Measurements from ENCODE around the gene AP1G2. TPM values are rescaled to one million over a fixed set of nuclear protein-coding genes. Genes with fewer than 3 reads are reported as not detected.

AP1G2 gene
- total and polyA plus RNA-seq, 2 of the 4 experiments (the other 2 are of a cell fraction), result 2.9 to 19.2 TPM

- dilution Hi-C loops (cut with HindIII; ENCODE audit: low sequenced_read_pairs, unreplicated experiment) (no loop called here), intact Hi-C loops (cut with micrococcal nuclease) (no loop called here), in situ Hi-C loops (cut with MboI; ENCODE audit: low sequenced_read_pairs) (no loop called here)
- Histone ChIP-seq H2BK20ac (ENCODE audit: low read depth, low read length) (no peak overlapping the region), H3K27me3 (ENCODE audit: control insufficient read depth, insufficient read depth, low read length) (peaks cover 14% of the 10 kb centered on the region; the same call in 1 of the 2 replicates), H3K18ac (ENCODE audit: low read depth, low read length) (no peak overlapping the region), H3K4me1 (ENCODE audit: control insufficient read depth, insufficient read depth, low read length) (peaks cover 2% of the 10 kb centered on the region; the same call in 1 of the 2 replicates), H2AK9ac (replicated peaks; ENCODE audit: low read depth, low read length, poor library complexity) (peak overlapping the region; percentile 83), H4K8ac (ENCODE audit: low read depth in 2 of 2, low read length in 2 of 2) (peak overlapping the region; percentile 97 to 98; a peak in 3 of 4 replicates), H3K4ac (ENCODE audit: low read depth, low read length) (peak overlapping the region; percentile 76), H3K4me3 (ENCODE audit: insufficient read depth, low read depth, low read length) (peak overlapping the region; percentile 63), H4K5ac (ENCODE audit: low read depth, low read length) (peak overlapping the region; percentile 23), H3K9ac (ENCODE audit: low read depth, low read length) (peak overlapping the region; percentile 22; the same call in 1 of the 2 replicates), H4K91ac (ENCODE audit: insufficient read depth, low read depth, low read length) (no peak overlapping the region), H3K27ac (ENCODE audit: insufficient read depth, low read length) (no peak overlapping the region), H3K14ac (replicated peaks; ENCODE audit: low read depth, low read length) (peak overlapping the region; percentile 68; the same call in 1 of the 2 replicates), H3K56ac (ENCODE audit: extremely low read depth, insufficient read depth, low read length) (no peak overlapping the region), H3K9me1 (ENCODE audit: insufficient read depth, low read length) (peaks cover 10% of the 10 kb centered on the region; the same call in 1 of the 2 replicates), H4K20me1 (ENCODE audit: insufficient read depth, low read length) (no peaks in the 10 kb centered on the region), H2BK120ac (ENCODE audit: low read depth, low read length) (peak overlapping the region; percentile 36; the same call in 1 of the 2 replicates), H2AK5ac (ENCODE audit: low read depth, low read length) (no peak overlapping the region; the same call in 1 of the 2 replicates), H2AFZ (replicated peaks; ENCODE audit: low read length, poor library complexity) (peak overlapping the region; percentile 94), H2BK15ac (ENCODE audit: low read depth, low read length) (no peak overlapping the region), H3K79me1 (ENCODE audit: low read depth in 1 of 2, low read length in 2 of 2) (no peaks in the 10 kb centered on the region; a peak in 1 of 4 replicates), H3K9me3 (ENCODE audit: control insufficient read depth, insufficient read depth, low read length) (no peaks in the 10 kb centered on the region), H2BK5ac (ENCODE audit: low read depth, low read length, poor library complexity, severe bottlenecking) (no peak overlapping the region), H3K4me2 (ENCODE audit: low read depth, low read length) (peak overlapping the region; percentile 92), H3K23ac (ENCODE audit: low read depth, low read length) (peak overlapping the region; percentile 67; the same call in 1 of the 2 replicates), H3K36me3 (ENCODE audit: control insufficient read depth, insufficient read depth, low read length) (no peaks in the 10 kb centered on the region; the same call in none of the 2 replicates)
- POLR2A ChIA-PET (ENCODE audit: unreplicated experiment), result no interaction called here
- WGBS, 2 experiments (ENCODE audit: extremely low coverage in 2 of 2, insufficient read length in 1 of 2), result 24% methylated on average over 3 of the region's 5 CpGs; no CpG with 5 or more reads in 1 of the 2 experiments
- CTCF ChIA-PET, result interaction anchor here (0.6 kb wide), 1 partner anchor 21 kb away, joined by 3 read pairs; no protein-coding TSS in a partner anchor
- TF ChIP-seq CEBPB (IDR thresholded peaks at IDR 0.05; ENCODE audit: low read depth, low read length) (no peak), ELK1 (IDR thresholded peaks at IDR 0.05; ENCODE audit: borderline replicate concordance, low read depth, low read length) (no peak), POLR2A (IDR thresholded peaks at IDR 0.05; ENCODE audit: low read depth, low read length) (no peak), NFE2L2 (IDR thresholded peaks at IDR 0.05; ENCODE audit: low read depth, low read length) (no peak), CTCF (conservative IDR thresholded peaks at IDR 0.05; ENCODE audit: low read depth, low read length) (0 out of 2 replicates have a peak, but pooled peaks have one; percentile 16)
- BruUV-seq (replicated peaks), result no TSS peak
- peak; percentile 44 for ATAC-seq (ENCODE audit: low read depth)
- no peak for DNase-seq
These were observed 809 bp downstream of the AP1G2 start for GRCh38 chr14:23566778-23567185.

All from IMR-90 (cell line).